NCI-H82 treated with DMSO at 0.1 percent for 48 hours (cell line): ENCODE data around the gene EXOC8.

ENCODE experiments used
- DNase-seq: peaks from one replicate; lab custom pipeline; 2025; ENCODE audit not compliant: unreplicated experiment; lab: John Stamatoyannopoulos, UW

The EXOC8 gene

GRCh38 chr1:231337472-231338269, at the start of gene EXOC8:
Gene EXOC8, minus strand, starts transcription at chr1:231337852. Its CDS starts 107 bp downstream, at chr1:231337745.
- DNase-seq: peak; percentile 97

GRCh38 chr1:231386466-231386865, 48.8 kb upstream of the EXOC8 start:
- no peak for DNase-seq

- DNase-seq: no peak
Measured at GRCh38 chr1:231385416-231385748, 47.7 kb upstream of the EXOC8 start.

GRCh38 chr1:231384696-231385415, 47.2 kb upstream of the EXOC8 start:
- DNase-seq: no peak

GRCh38 chr1:231383159-231383860, 45.7 kb upstream of the EXOC8 start:
- no peak for DNase-seq

- DNase-seq: no peak
Measured at GRCh38 chr1:231382426-231382825, 44.8 kb upstream of the EXOC8 start.

- DNase-seq: no peak
Measured at GRCh38 chr1:231381729-231382128, 44.1 kb upstream of the EXOC8 start.

GRCh38 chr1:231376875-231377549, 39.4 kb upstream of the EXOC8 start:
- DNase-seq: no peak

- no peak for DNase-seq
Measured at GRCh38 chr1:231376101-231376500, 38.4 kb upstream of the EXOC8 start.

GRCh38 chr1:231374394-231374793, 36.7 kb upstream of the EXOC8 start:
- no peak for DNase-seq

GRCh38 chr1:231372501-231372900, 34.8 kb upstream of the EXOC8 start:
- no peak for DNase-seq

- no peak for DNase-seq
Measured at GRCh38 chr1:231369282-231369681, 31.6 kb upstream of the EXOC8 start.

- no peak for DNase-seq
Measured at GRCh38 chr1:231364192-231364591, 26.5 kb upstream of the EXOC8 start.

- no peak for DNase-seq
Measured at GRCh38 chr1:231363624-231364023, 26.0 kb upstream of the EXOC8 start.

- no peak for DNase-seq
Measured at GRCh38 chr1:231362325-231362724, 24.7 kb upstream of the EXOC8 start.

GRCh38 chr1:231359113-231359512, 21.5 kb upstream of the EXOC8 start:
- no peak for DNase-seq

- peak; percentile 74 for DNase-seq
Measured at GRCh38 chr1:231357831-231358354, 20.2 kb upstream of the EXOC8 start.

GRCh38 chr1:231357187-231357772, 19.6 kb upstream of the EXOC8 start:
- DNase-seq: no peak

- DNase-seq: no peak
Measured at GRCh38 chr1:231355171-231355570, 17.5 kb upstream of the EXOC8 start.

GRCh38 chr1:231354330-231355020, 16.8 kb upstream of the EXOC8 start:
- no peak for DNase-seq
